Measurements from ENCODE around the gene SPHK1.

DNA sequence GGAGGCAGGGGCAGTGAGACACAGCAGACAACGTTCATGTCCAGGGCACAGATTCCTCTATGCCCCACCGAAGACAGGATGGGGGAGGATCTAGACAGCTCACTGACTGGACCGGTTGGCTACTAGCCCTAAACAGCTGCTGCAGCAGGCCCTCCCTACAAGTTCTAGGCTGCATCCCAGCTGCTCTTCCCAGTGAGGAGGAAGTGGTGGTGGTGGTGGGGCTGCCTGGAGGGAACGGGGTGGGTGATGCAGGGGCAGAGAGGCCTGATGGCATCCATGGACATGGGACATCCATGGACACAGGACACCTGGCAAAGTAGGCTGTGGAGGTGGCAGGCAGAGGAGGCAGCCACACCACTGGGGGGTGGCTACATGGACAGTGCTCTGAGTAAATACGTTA, 18.3 kb downstream of the SPHK1 start:
- TF ChIP-seq POLR2A (IDR thresholded peaks at IDR 0.05; ENCODE audit: low read length) (no peak), GATA1 (IDR thresholded peaks at IDR 0.05; ENCODE audit: low read depth, low read length) (no peak)
